Epidermal melanocyte (primary cell): Measurements from ENCODE around the gene ENTHD1.
A peak's percentile ranks its signal among the peaks of the same experiment; 100 is the strongest.
"Not testable (repeated sequence)": the region's sequence is repeated elsewhere in the genome, so short reads cannot be mapped to it uniquely, and the experiment has no call there.

Source experiments
- DNase-seq: peaks from one replicate; pipeline ENCODE4 v3.0.0; 2011; ENCODE audit warnings: low spot score; ENCODE audit not compliant: insufficient read length

Gene ENTHD1

DNA sequence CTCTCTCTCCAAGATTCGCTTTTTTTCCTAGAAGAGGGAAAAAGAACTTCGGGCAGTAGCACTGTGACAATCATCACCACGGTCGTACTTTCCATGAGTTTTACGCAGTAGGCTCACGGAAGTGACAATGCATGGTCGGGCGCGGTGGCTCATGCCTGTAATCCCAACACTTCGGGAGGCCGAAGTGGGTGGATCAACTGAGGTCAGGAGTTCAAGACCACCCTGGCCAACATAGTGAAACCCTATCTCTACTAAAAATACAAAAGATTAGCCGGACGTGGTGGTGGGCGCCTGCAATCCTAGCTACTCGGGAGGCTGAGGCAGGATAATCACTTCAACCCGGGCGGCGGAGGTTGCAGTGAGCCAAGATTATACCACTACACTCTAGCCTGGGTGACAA, 30.7 kb upstream of the ENTHD1 start:
- no peak for DNase-seq

DNA sequence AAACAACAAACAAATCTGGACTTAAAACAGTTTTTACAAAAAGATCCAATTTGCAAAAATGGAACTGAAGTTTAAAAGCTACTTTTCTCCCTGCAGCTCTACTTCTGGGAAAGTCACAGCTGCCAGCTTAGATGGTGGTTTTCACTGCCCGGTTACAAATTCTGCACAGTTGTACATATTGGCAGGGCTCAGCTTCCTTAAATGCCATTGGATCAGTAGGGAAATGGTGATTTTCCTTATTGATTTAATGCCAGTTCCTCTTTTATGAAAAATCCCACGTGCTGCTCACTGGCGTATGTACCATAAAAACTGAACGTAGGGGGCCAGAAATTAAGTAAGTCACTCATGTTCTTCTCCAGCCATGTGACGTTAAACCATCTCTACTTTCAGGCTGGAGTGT, 30.1 kb upstream of the ENTHD1 start:
- no peak for DNase-seq

DNA sequence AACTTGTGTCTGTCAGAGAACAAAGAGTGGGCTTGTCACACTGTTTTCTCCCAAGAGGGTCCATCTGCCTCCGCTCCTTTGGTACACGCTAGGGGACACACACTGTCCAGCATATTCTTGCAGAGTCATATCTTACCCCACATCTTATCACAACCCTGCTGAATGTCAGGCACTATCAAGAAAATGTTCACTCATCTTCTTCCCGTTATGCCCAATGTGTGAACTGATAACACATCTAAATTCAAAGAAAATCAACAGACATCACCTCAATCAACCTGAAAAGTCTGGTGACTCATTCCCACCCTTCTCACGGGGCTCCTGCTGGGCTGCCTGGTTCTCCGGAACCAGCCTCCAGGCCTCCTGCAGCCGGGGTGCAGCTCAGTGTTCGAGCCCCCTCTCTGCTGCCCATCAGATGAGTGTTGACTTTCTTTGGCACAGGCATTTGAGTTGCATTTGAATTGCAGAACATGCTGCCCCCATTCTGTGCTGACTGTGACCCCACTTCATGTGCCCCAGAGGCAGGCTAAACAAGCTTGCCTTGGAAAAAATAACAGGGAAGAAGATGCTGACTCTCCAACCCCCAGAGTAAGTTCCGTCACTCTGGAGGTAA, 26.7 kb upstream of the ENTHD1 start:
- DNase-seq, result no peak

DNA sequence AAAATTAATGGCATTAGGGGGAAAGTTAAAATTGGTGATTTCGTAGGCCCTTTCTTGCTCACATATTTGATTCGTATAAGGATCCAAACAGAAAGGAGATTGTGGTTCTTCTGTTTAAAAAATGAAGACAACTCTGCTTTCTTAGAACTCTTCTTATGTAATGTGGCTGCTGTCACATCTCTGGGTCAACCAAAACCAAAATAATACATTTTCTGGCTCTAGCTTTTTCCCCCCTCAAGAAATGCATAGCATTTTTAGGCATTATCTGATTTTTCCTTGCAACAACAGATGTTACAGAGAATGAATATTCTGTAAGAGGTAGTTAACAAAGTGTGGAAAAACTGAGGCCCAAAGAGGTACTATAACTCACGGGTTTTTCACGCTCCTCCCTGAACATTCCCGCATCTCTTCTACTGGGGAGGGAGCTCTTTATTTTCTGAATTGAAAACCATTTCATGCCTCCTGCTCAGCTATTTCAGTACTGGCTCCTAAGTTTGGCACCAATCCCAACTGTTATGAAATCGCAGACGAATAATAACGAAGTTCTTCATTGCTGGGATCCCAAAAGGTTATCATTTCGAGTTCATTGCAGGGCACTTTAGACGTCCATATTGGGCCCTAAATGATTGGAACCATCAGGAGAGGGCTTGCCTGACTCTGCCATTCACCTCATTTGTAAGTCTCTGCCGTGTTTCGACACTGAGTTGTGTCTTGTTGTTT, 24.4 kb upstream of the ENTHD1 start:
- DNase-seq, result no peak

DNA sequence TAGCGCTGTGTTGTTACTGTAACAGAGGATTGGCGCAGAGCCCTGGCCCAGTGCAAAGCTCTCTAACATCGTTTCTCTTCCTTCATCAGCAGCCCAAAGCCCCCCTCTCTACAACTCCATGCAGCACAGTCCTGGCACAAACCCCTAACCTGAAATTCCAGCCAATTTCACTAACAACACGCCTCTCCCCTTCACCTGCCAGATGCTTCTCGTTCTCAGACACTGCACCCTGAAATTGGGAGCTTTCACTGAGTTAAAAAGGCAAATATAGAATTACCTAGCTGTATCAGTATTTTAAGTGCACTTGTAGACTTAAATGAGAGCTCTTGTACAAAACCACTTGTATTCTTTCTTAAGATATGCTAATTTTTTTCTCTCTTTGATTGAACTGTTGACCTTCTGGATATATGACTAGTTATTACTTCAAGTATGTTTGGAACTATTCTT, 23.7 kb upstream of the ENTHD1 start:
- no peak for DNase-seq

DNA sequence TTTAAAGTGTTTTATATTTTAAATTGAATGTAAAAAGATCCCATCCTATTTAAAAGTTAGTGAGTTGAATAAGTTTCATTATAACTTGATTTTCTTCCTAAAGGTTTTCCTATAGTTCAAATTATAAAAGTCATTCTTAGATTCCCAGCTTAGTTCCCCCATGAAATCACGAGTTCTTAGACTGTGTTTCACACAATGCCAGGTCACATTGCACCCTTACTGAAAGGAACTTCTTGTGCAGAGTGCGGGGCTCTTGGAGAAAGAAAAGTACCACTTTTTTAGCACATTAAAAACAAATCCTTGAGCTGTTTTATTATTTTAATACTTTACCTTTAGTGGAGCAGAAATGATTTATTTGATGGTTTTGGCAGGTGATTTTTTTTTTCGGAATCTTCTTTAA, 22.9 kb upstream of the ENTHD1 start:
- DNase-seq, result no peak

DNA sequence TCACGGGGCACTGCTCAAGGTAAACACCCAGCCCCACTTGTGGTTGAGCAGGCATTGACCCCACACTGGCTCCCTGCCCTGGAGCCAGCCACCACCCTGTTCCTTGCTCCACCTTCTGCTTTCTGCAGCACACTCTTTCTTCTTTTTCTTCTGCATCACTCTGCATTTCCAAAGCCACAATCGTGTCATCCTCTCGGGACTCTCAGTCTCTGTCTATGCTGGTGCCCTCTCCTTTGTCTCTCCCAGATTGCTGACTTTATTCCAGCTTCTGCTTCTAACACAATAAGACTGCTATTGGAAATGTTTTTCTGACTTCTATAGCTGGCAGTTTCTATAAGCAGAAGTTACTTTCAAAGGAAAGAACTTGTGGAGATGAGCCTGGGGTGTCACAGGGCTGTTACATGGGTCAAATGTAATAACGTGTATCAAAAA, 21.8 kb upstream of the ENTHD1 start:
- no peak for DNase-seq

DNA sequence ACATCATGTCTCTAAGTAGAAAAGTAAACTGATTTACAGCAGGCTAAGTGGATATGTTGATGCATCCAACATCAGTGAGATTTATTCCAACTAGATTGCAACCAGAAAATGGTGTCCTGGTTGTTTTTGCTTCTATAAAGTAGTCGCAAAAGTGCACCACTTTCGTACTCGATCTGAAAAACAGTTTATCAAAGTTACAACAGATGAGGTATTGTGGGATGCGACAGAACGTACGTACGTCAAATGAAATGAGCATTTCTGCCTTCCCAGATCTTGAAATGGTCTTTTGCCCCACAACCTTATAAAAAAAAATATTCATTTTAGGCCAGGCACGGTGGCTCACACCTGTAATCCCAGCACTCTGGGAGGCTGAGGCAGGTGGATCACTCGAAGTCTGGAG, 21.0 kb upstream of the ENTHD1 start:
- no peak for DNase-seq

DNA sequence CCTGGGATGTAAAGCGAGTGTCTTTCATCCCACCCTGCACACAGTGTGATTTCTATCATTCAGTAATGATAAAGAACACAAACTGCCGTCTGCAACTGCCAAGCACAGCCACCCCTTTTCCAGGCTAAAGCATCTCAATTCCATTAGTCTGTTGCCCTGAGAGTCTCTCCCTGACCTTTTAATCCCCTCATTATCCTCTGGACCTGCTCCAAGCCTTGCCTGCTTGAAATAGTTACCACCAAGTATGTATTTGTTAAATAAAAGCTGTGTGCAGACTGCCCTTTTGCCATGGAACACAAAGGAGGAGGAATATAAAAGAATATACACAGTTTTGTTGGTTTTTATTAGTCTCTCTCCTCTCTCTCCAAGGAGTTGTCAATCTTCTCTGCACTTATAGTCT, 20.3 kb upstream of the ENTHD1 start:
- DNase-seq, result no peak

DNA sequence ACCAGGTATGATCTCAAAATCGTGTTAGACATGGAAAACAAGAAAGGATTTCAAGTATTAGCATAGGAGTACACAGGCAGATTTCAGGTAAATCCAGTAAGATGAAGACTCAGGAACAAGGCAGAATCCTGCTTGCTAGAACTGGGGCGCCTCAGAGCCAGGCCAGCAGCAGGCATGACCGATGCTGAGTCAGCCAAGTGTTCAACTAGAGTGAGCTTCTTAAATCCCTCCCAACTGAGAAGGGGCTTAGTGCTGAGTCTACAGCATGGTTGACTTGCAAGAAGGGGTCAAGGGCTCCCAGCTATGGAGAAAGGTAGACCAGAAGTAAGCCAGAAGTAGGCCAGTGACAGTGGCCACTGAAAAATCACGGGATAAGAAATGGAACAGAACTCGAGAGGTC, 19.8 kb upstream of the ENTHD1 start:
- no peak for DNase-seq

DNA sequence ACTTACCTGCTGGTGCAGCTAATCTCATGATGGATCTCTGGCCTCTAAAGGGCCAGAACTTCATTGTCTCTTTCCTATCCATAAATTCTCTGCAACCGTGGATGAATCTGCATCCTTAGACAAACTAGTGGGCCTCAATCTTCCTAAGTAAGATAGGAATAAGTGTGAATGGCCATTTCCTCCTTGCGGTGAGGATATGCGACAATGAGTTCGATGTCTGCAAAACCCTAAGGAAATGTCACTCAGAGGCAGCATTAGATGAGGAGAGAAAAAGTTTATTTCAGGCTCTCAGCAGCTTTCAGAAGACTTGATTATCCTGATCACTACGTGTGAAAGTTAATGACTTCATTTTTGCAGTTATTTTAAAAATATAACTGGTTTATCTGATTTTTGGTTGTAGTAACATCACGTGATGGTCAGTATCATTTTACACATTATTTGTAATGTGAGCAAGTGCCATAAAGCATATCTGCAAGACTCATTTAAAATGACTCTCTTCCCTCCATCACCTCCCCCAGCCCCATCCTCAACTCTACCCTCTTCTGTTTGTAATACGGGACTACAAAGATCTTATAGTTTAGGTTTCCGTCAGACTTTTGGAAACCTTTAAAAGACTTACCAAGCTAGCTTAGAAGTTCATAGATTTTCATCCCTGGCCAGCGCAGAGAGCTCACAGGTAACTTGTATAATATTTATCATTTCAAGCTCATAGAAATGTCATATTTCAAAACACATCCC, 17.5 kb upstream of the ENTHD1 start:
- DNase-seq, result no peak

DNA sequence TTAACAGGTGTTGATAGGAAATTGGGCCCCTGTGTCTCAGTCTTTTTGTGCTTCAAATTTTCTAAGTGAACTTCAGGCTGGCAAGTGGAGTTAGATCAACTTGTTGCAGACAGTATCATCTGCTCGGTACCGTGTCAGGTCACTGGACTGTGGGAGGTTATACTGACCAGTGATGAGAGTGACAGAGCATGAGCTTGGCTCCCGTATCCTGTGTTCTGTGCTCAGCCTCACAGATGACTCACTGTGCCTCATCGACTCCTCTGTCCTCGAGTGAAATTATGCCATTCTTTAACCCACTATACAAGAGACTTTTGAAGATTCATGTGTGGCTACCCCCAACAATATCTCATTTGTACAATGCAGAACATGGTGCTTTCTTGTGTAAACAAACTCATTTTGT, 15.2 kb upstream of the ENTHD1 start:
- no peak for DNase-seq

DNA sequence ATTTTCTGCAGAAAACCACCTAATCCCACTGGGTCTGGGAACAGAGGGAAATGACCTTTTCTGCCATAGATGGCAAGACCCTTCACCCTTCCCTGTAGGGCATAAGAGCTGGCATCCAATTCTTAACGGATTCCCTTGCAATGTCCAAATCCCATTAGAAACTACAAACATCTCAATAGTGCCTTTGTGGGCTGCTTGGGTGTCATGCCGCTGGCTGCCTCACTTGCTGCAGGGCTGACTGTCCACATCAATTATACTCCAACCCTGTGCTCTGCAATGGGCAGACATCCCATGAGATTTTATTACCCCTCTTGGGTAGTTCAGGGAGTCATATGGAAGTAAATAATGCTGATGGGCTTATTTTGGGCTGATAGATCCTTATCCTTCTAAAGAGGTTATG, 14.6 kb upstream of the ENTHD1 start:
- DNase-seq, result peak; percentile 52

DNA sequence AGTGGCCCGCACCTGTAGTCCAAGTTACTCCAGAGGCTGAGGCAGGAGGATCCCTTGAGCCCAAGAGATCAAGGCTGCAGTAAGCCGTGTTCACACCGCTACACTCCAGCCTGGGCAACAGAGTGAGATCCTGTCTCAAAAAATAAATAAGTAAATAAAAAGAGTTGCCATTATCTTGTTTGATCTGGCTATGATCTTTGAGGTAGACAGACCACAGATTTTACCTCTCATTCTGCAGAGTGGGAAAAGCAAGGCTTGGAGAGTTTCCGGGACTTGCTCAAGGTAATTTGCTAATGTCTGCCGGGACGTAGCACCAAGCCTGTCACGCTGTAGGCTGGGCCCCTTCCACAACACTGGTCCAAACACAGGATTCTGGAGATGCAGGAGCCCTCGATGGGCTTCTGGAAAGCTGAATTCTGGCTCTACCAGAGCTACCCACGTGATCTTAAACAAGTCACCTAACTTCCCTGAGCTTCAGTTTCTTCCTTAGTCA, 14.1 kb upstream of the ENTHD1 start:
- no peak for DNase-seq

DNA sequence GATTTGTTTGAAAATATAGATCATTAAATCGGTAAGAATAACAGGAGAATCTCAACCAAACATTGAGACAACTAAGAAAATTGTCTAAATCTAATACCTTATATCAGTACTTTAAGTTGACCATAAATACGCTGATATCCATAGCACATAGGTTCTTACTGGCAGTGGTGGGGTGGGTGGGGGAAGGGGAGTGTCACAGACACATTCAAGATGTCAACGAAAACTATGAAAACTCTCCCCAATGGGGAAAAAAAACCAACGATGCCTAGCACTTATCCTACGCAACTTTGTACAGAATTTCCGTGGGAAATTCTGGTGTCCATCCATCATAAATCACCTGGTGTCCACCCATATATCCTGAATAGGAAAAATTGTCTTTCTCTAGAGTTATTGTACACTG, 13.5 kb upstream of the ENTHD1 start:
- DNase-seq, result no peak

DNA sequence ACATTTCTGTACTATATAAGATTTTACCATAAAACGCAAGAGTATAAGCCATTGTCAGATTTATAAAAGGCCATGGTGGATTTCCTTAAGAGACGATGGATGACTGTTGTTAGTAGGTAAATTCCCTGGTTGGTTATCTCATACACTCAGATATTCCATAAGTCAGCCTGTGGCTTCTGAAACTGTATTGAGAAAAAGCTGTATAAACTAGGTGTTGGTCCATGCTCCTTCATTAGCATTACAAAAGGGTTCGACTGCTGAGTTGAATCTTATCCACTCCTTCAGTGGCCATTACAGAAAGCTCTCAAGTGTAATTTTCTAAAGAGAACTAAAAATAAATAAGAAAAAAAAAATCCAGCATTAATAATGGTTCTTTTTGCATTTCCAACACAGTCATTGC, 12.6 kb upstream of the ENTHD1 start:
- no peak for DNase-seq

DNA sequence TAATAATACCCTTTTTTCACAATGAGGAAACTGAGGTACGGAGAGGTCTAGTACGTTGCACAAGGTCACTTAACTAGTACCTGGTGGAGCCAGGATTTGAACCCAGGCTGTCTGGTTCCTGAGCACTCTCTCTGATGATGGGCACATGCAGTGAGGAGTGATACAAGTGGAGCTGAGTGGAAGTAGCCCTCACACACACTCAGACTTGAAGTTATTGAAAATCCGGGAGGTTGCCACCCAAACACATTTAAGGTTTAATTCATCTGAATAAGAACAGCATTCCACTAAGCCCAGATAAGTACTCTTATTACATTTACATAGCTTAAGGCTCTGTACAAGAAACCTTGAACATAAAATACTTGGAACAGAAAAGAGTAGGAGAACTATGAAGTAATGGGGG, 12.1 kb upstream of the ENTHD1 start:
- no peak for DNase-seq

DNA sequence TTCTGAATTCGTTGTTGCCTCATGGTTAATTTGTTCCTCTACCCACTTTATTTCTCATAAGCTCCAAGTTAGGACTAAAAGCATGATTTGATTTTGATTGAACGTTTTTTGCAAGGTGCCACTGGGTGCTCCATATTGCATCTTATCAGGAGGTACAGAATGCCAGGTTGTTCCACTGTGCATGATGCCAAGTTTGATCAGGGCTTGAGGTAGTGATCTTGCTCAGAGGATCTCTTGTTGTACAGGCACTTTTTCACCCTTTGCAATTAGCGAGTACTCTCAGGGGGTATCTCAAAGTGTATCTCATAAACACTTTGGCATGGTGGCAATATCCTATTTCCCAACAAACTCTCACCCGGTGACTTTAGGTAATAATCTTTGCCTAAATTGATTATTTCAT, 11.3 kb upstream of the ENTHD1 start:
- DNase-seq, result no peak

DNA sequence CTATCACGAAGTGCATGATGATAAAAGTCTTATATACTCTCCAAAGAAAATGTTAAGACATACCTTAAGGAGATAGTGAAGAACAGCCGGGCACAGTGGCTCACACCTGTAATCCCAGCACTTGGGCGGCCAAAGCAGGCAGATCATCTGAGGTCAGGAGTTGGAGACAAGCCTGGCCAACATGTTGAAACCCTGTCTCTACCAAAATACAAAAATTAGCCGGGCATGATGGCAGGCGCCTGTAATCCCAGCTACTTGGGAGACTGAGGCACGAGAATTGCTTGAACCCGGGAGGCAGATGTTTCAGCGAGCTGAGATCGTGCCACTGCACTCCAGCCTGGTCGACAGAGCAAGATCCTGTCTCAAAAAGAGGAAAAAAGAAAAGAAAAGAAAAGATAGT, 10.5 kb upstream of the ENTHD1 start:
- DNase-seq, result not testable (repeated sequence)

DNA sequence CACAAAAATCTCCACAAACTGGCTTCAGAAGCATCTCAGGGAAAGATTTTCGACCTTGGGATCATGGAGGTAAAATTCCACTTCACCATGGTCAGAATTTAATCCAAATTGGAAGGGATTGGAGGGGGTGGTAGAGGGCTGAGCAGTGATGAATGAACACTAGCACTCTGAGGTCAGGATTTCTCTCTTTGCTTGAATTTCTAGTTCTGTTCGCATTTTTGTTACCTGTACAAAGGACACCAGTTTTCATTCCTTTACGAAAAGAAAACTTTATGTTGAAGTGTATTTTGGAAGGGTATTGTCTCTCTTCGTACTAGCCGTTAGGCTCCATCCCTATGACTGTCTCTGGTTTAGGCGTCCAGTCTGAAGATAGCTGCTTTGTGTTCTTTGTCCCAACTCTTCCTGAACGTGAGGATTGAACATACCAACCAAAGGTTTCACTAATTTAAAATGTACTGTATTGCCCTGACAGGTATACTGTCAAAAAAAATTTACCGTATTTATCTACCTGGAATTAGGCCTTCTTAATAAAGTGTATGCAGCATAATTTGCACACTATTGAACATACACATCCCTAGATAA, 8.1 kb upstream of the ENTHD1 start:
- no peak for DNase-seq

DNA sequence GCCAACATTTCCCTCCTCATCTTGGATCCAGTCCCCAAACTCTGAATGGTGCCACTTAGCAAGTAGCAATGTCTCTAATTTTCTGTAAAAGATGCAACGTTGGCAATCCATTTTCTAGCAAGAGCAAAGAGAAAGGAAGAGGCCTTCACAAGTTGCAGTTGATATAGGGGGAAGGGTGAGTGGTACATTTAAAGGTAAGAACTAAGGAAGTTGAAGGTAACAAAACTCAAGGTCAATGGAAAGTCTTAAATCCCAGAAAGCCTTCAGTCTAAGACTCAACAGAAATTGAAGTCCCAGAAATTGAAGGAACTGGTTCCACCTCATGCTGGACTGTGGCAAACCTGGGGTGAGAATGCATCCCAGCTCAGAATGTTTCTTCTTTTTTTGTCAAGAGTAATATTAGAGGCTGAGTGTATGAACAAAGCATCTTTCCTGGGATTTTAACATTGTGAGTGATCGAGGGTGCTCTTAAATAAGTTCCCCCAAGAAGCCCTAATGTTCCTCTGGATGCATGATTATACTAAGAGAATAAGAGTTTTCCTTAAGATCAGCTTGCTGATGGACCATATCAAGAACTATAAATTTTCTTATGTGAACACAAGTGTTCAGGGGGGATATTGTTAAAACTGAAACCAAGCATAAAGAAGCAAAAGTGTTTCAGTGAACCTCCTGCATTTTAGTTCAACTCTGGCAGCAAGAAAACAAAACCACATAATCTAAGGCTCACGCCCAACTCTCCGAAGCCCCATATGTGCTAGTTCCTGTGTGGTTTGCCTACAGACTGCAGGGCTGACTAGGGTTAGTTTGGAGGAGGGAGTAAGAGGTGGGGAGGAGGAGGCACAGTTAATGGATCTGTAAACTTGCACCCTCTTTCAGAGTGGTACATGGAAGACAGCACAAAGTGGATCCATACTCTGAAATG, 7.0 kb upstream of the ENTHD1 start, which contains the start of gene GRAP2:
Gene GRAP2 (plus strand): TSS at position 779 of the 922 bp plus-strand sequence. CDS start 46,023 bp downstream, outside the sequence.
- DNase-seq, result no peak
